ENCODE data around the gene RNF13. TPM values are rescaled to one million over a fixed set of nuclear protein-coding genes. Genes with fewer than 3 reads are reported as not detected.

Gene RNF13
- total RNA-seq, 2 donors from 2014 or later: 77.3 to 105 TPM

GRCh38 chr3:149767720-149768119 is 45.3 kb upstream of the RNF13 start:
- Histone ChIP-seq H3K27ac (no peak overlapping the region), H3K36me3 (no peaks in the 10 kb centered on the region), H3K4me3 (no peak overlapping the region), H3K27me3 (replicated peaks; ENCODE audit: insufficient read depth) (no peaks in the 10 kb centered on the region), H3K9me3 (no peaks in the 10 kb centered on the region), H3K4me1 (replicated peaks) (no peaks in the 10 kb centered on the region)
- 84% methylated on average over 6 of the region's 6 CpGs for WGBS
- intact Hi-C loops (cut with DNase I): no loop called here
- DNase-seq (ENCODE audit: low spot score): no peak
- no peak for TF ChIP-seq POLR2A (IDR thresholded peaks at IDR 0.05)
- no peak for TF ChIP-seq POLR2AphosphoS5 (IDR thresholded peaks at IDR 0.05)
- TF ChIP-seq CTCF (IDR thresholded peaks at IDR 0.05): no peak

GRCh38 chr3:149768704-149769103 is 44.3 kb upstream of the RNF13 start:
- H3K9me3 ChIP-seq: no peaks in the 10 kb centered on the region
- no peak for DNase-seq (ENCODE audit: low spot score)
- WGBS: 84% methylated on average over 6 of the region's 6 CpGs
- no peaks in the 10 kb centered on the region for H3K36me3 ChIP-seq
- no peaks in the 10 kb centered on the region for H3K27me3 ChIP-seq (replicated peaks; ENCODE audit: insufficient read depth)
- H3K4me3 ChIP-seq: no peak overlapping the region
- TF ChIP-seq CTCF (IDR thresholded peaks at IDR 0.05): no peak
- TF ChIP-seq POLR2AphosphoS5 (IDR thresholded peaks at IDR 0.05): no peak
- no peak for TF ChIP-seq POLR2A (IDR thresholded peaks at IDR 0.05)
- intact Hi-C loops (cut with DNase I): no loop called here
- no peak overlapping the region for H3K27ac ChIP-seq
- no peaks in the 10 kb centered on the region for H3K4me1 ChIP-seq (replicated peaks)

GRCh38 chr3:149770246-149770645 is 42.8 kb upstream of the RNF13 start:
- Histone ChIP-seq H3K4me1 (replicated peaks) (no peaks in the 10 kb centered on the region), H3K4me3 (no peak overlapping the region), H3K27me3 (replicated peaks; ENCODE audit: insufficient read depth) (no peaks in the 10 kb centered on the region), H3K27ac (no peak overlapping the region), H3K9me3 (no peaks in the 10 kb centered on the region), H3K36me3 (no peaks in the 10 kb centered on the region)
- intact Hi-C loops (cut with DNase I): loop anchor here (5.0 to 10.0 kb wide), 2 partner anchors 37 to 275 kb away; no protein-coding TSS in a partner anchor
- no peak for TF ChIP-seq POLR2A (IDR thresholded peaks at IDR 0.05)
- no peak for TF ChIP-seq CTCF (IDR thresholded peaks at IDR 0.05)
- no peak for TF ChIP-seq POLR2AphosphoS5 (IDR thresholded peaks at IDR 0.05)
- WGBS: 91% methylated on average over 2 of the region's 2 CpGs
- no peak for DNase-seq (ENCODE audit: low spot score)

- peak; percentile 44 for DNase-seq (ENCODE audit: low spot score)
- peak; percentile 40 to 66 (median 54) for TF ChIP-seq CTCF (IDR thresholded peaks at IDR 0.05)
- TF ChIP-seq POLR2AphosphoS5 (IDR thresholded peaks at IDR 0.05): no peak
- 58% methylated on average over 8 of the region's 8 CpGs for WGBS
- no peak overlapping the region for H3K4me3 ChIP-seq
- no peak overlapping the region for H3K27ac ChIP-seq
- H3K36me3 ChIP-seq: no peaks in the 10 kb centered on the region
- intact Hi-C loops (cut with DNase I): loop anchor here (5.0 to 10.0 kb wide), 2 partner anchors 36 to 277 kb away; no protein-coding TSS in a partner anchor
- H3K4me1 ChIP-seq (replicated peaks): no peaks in the 10 kb centered on the region
- no peaks in the 10 kb centered on the region for H3K9me3 ChIP-seq
- no peaks in the 10 kb centered on the region for H3K27me3 ChIP-seq (replicated peaks; ENCODE audit: insufficient read depth)
Measured at GRCh38 chr3:149771652-149772271, 41.3 kb upstream of the RNF13 start.

GRCh38 chr3:149772861-149773260 is 40.2 kb upstream of the RNF13 start:
- no peaks in the 10 kb centered on the region for H3K27me3 ChIP-seq (replicated peaks; ENCODE audit: insufficient read depth)
- no peaks in the 10 kb centered on the region for H3K4me1 ChIP-seq (replicated peaks)
- no peak for DNase-seq (ENCODE audit: low spot score)
- no peak overlapping the region for H3K4me3 ChIP-seq
- TF ChIP-seq POLR2AphosphoS5 (IDR thresholded peaks at IDR 0.05): no peak
- TF ChIP-seq POLR2A (IDR thresholded peaks at IDR 0.05): no peak
- TF ChIP-seq CTCF (IDR thresholded peaks at IDR 0.05): no peak
- H3K36me3 ChIP-seq: no peaks in the 10 kb centered on the region
- no peaks in the 10 kb centered on the region for H3K9me3 ChIP-seq
- intact Hi-C loops (cut with DNase I): loop anchor here (5.0 to 10.0 kb wide), 2 partner anchors 34 to 278 kb away; no protein-coding TSS in a partner anchor
- 86% methylated on average over 2 of the region's 2 CpGs for WGBS
- H3K27ac ChIP-seq: no peak overlapping the region

All from prostate gland (tissue), 2 donors.